ENCODE data around the gene CFHR2.
"Not testable (repeated sequence)": the region's sequence is repeated elsewhere in the genome, so short reads cannot be mapped to it uniquely, and the experiment has no call there.

The CFHR2 gene

GRCh38 chr1:196943568-196943967, at the start of gene CFHR2:
Gene CFHR2, plus strand, starts transcription at chr1:196943738. Its CDS starts 143 bp downstream, at chr1:196943881.
- DNase-seq (ENCODE audit: low read depth) = not testable (repeated sequence)

- DNase-seq (ENCODE audit: low read depth) = no peak
Measured at GRCh38 chr1:196896355-196896754, 47.2 kb upstream of the CFHR2 start.

- no peak for DNase-seq (ENCODE audit: low read depth)
Measured at GRCh38 chr1:196897158-196897828, 46.2 kb upstream of the CFHR2 start.

- DNase-seq (ENCODE audit: low read depth) = no peak
Measured at GRCh38 chr1:196902344-196902743, 41.2 kb upstream of the CFHR2 start.

- DNase-seq (ENCODE audit: low read depth) = no peak
Measured at GRCh38 chr1:196910215-196910614, 33.3 kb upstream of the CFHR2 start.

GRCh38 chr1:196912283-196912682, 31.3 kb upstream of the CFHR2 start:
- DNase-seq (ENCODE audit: low read depth) = not testable (repeated sequence)

- not testable (repeated sequence) for DNase-seq (ENCODE audit: low read depth)
Measured at GRCh38 chr1:196926839-196927238, 16.7 kb upstream of the CFHR2 start.

- DNase-seq (ENCODE audit: low read depth) = not testable (repeated sequence)
Measured at GRCh38 chr1:196932853-196933252, 10.7 kb upstream of the CFHR2 start.

- DNase-seq (ENCODE audit: low read depth) = no peak
Measured at GRCh38 chr1:196933531-196934189, 9.9 kb upstream of the CFHR2 start.

- not testable (repeated sequence) for DNase-seq (ENCODE audit: low read depth)
Measured at GRCh38 chr1:196941474-196941873, 2.1 kb upstream of the CFHR2 start.

GRCh38 chr1:196951711-196952394, 8.3 kb downstream of the CFHR2 start:
- no peak for DNase-seq (ENCODE audit: low read depth)

GRCh38 chr1:196954778-196955177, 11.2 kb downstream of the CFHR2 start:
- DNase-seq (ENCODE audit: low read depth) = no peak

GRCh38 chr1:196955926-196956325, 12.4 kb downstream of the CFHR2 start:
- no peak for DNase-seq (ENCODE audit: low read depth)

GRCh38 chr1:196960854-196961253, 17.3 kb downstream of the CFHR2 start:
- DNase-seq (ENCODE audit: low read depth) = no peak

- DNase-seq (ENCODE audit: low read depth) = no peak
Measured at GRCh38 chr1:196970182-196970581, 26.6 kb downstream of the CFHR2 start.

- DNase-seq (ENCODE audit: low read depth) = no peak
Measured at GRCh38 chr1:196976278-196976677, 32.7 kb downstream of the CFHR2 start.

GRCh38 chr1:196977278-196977677, 33.7 kb downstream of the CFHR2 start, which contains the start of gene CFHR5:
Gene CFHR5, plus strand, starts transcription at chr1:196977556. Its CDS starts 109 bp downstream, at chr1:196977665.
- DNase-seq (ENCODE audit: low read depth) = no peak

- DNase-seq (ENCODE audit: low read depth) = no peak
Measured at GRCh38 chr1:196980859-196981258, 37.3 kb downstream of the CFHR2 start.

- DNase-seq (ENCODE audit: low read depth) = not testable (repeated sequence)
Measured at GRCh38 chr1:196982247-196982646, 38.7 kb downstream of the CFHR2 start.

- not testable (repeated sequence) for DNase-seq (ENCODE audit: low read depth)
Measured at GRCh38 chr1:196991919-196992651, 48.5 kb downstream of the CFHR2 start.

GRCh38 chr1:196993916-196994315, 50.4 kb downstream of the CFHR2 start:
- no peak for DNase-seq (ENCODE audit: low read depth)

GRCh38 chr1:196997423-196997822, 53.9 kb downstream of the CFHR2 start:
- peak; percentile 42 for DNase-seq (ENCODE audit: low read depth)
